T1000 (cell line): ENCODE results near the gene HDAC9.

Experiments
- DNase-seq: peaks from one replicate; lab custom pipeline; 2025; ENCODE audit warnings: mixed read lengths; lab: John Stamatoyannopoulos, UW

The HDAC9 gene

GRCh38 chr7:18558503-18558902 is 63.0 kb downstream of the HDAC9 start:
- DNase-seq: no peak

- DNase-seq: no peak
These were observed 63.4 kb downstream of the HDAC9 start for GRCh38 chr7:18558910-18559309.

GRCh38 chr7:18559756-18560155 is 64.2 kb downstream of the HDAC9 start:
- no peak for DNase-seq

- DNase-seq: no peak
These were observed 69.2 kb downstream of the HDAC9 start for GRCh38 chr7:18564779-18565178.

- no peak for DNase-seq
These were observed 69.8 kb downstream of the HDAC9 start for GRCh38 chr7:18565337-18565736.

- DNase-seq: no peak
These were observed 70.7 kb downstream of the HDAC9 start for GRCh38 chr7:18566205-18566604.

- no peak for DNase-seq
These were observed 71.3 kb downstream of the HDAC9 start for GRCh38 chr7:18566829-18567228.

GRCh38 chr7:18570441-18570840 is 74.9 kb downstream of the HDAC9 start:
- DNase-seq: no peak

- no peak for DNase-seq
These were observed 75.4 kb downstream of the HDAC9 start for GRCh38 chr7:18570890-18571478.

GRCh38 chr7:18572154-18572553 is 76.6 kb downstream of the HDAC9 start:
- DNase-seq: no peak

GRCh38 chr7:18572885-18573284 is 77.3 kb downstream of the HDAC9 start:
- DNase-seq: no peak

GRCh38 chr7:18573410-18574234 is 78.1 kb downstream of the HDAC9 start:
- DNase-seq: no peak

- no peak for DNase-seq
These were observed 78.6 kb downstream of the HDAC9 start for GRCh38 chr7:18574235-18574540.

- no peak for DNase-seq
These were observed 79.1 kb downstream of the HDAC9 start for GRCh38 chr7:18574676-18575075.

- no peak for DNase-seq
These were observed 80.3 kb downstream of the HDAC9 start for GRCh38 chr7:18575622-18576572.

- no peak for DNase-seq
These were observed 81.7 kb downstream of the HDAC9 start for GRCh38 chr7:18577096-18577771.

GRCh38 chr7:18579698-18580097 is 84.1 kb downstream of the HDAC9 start:
- no peak for DNase-seq

GRCh38 chr7:18580950-18581349 is 85.4 kb downstream of the HDAC9 start:
- no peak for DNase-seq

- no peak for DNase-seq
These were observed 87.8 kb downstream of the HDAC9 start for GRCh38 chr7:18583305-18583704.

GRCh38 chr7:18590241-18590640 is 94.7 kb downstream of the HDAC9 start:
- no peak for DNase-seq

GRCh38 chr7:18590744-18591340 is 95.3 kb downstream of the HDAC9 start:
- no peak for DNase-seq
